Stomach smooth muscle (tissue), 2 donors: Measurements from ENCODE around the gene GBF1.
"Not testable (repeated sequence)": the region's sequence is repeated elsewhere in the genome, so short reads cannot be mapped to it uniquely, and the experiment has no call there.

Experiments
- H3K27ac ChIP-seq: one replicate; pipeline ENCODE4 v1.7.0; 2013; ENCODE audit warnings: mild to moderate bottlenecking, low read length, inconsistent platforms
- H3K27me3 ChIP-seq, 2 donors: one replicate each; pipeline ENCODE4 v1.7.0; 2013; ENCODE audit warnings: low read length in 2 of 2; ENCODE audit not compliant: insufficient read depth in 2 of 2, control insufficient read depth in 1 of 2
- H3K36me3 ChIP-seq, 2 donors: one replicate each; pipeline ENCODE4 v1.7.0; 2013; ENCODE audit warnings: low read length in 2 of 2; ENCODE audit not compliant: control insufficient read depth in 2 of 2, insufficient read depth in 2 of 2
- H3K4me1 ChIP-seq: one replicate; pipeline ENCODE4 v1.7.0; 2013; ENCODE audit warnings: low read length; ENCODE audit not compliant: control insufficient read depth, insufficient read depth
- H3K4me3 ChIP-seq, 2 donors: one replicate each; pipeline ENCODE4 v1.7.0; 2013; ENCODE audit warnings: low read length in 2 of 2
- H3K9ac ChIP-seq, 2 donors: one replicate each; pipeline ENCODE4 v1.7.0; 2013; ENCODE audit warnings: low read length in 2 of 2, mild to moderate bottlenecking in 1 of 2
- H3K9me3 ChIP-seq, 2 donors: one replicate each; pipeline ENCODE4 v1.7.0; 2013; ENCODE audit warnings: low read length in 2 of 2; ENCODE audit not compliant: control insufficient read depth in 2 of 2
- donor health status: healthy.
- donor health status: Pancreatic carcinoma.

Gene GBF1

GRCh38 chr10:102286216-102286615 is 40.9 kb downstream of the GBF1 start:
- Histone ChIP-seq H3K4me1 (peaks cover 3% of the 10 kb centered on the region), H3K9ac (no peak overlapping the region), H3K27ac (no peak overlapping the region), H3K36me3 (no peaks in the 10 kb centered on the region), H3K27me3 (no peaks in the 10 kb centered on the region), H3K9me3 (no peaks in the 10 kb centered on the region), H3K4me3 (no peak overlapping the region)

GRCh38 chr10:102287538-102287937 is 42.2 kb downstream of the GBF1 start:
- no peaks in the 10 kb centered on the region for H3K27me3 ChIP-seq
- H3K36me3 ChIP-seq: no peaks in the 10 kb centered on the region
- peaks cover 7% of the 10 kb centered on the region for H3K4me1 ChIP-seq
- H3K9me3 ChIP-seq: no peaks in the 10 kb centered on the region
- no peak overlapping the region for H3K4me3 ChIP-seq
- no peak overlapping the region for H3K9ac ChIP-seq
- no peak overlapping the region for H3K27ac ChIP-seq

- Histone ChIP-seq H3K9me3 (no peaks in the 10 kb centered on the region), H3K4me3 (no peak overlapping the region), H3K27me3 (no peaks in the 10 kb centered on the region), H3K9ac (no peak overlapping the region), H3K4me1 (peaks cover 7% of the 10 kb centered on the region), H3K36me3 (no peaks in the 10 kb centered on the region), H3K27ac (no peak overlapping the region)
Measured at GRCh38 chr10:102287991-102288390, 42.7 kb downstream of the GBF1 start.

- Histone ChIP-seq H3K27ac (no peak overlapping the region), H3K9ac (no peak overlapping the region), H3K4me3 (no peak overlapping the region), H3K27me3 (no peaks in the 10 kb centered on the region), H3K36me3 (no peaks in the 10 kb centered on the region), H3K9me3 (no peaks in the 10 kb centered on the region), H3K4me1 (peaks cover 7% of the 10 kb centered on the region)
Measured at GRCh38 chr10:102289356-102289755, 44.0 kb downstream of the GBF1 start.

- H3K9me3 ChIP-seq: no peaks in the 10 kb centered on the region
- no peak overlapping the region for H3K27ac ChIP-seq
- no peaks in the 10 kb centered on the region for H3K27me3 ChIP-seq
- H3K4me1 ChIP-seq: peaks cover 7% of the 10 kb centered on the region
- no peak overlapping the region for H3K9ac ChIP-seq
- H3K4me3 ChIP-seq: no peak overlapping the region
- H3K36me3 ChIP-seq: no peaks in the 10 kb centered on the region
Measured at GRCh38 chr10:102289840-102290239, 44.5 kb downstream of the GBF1 start.

- no peak overlapping the region for H3K9ac ChIP-seq
- H3K27me3 ChIP-seq: no peaks in the 10 kb centered on the region
- H3K9me3 ChIP-seq: no peaks in the 10 kb centered on the region
- H3K4me1 ChIP-seq: peaks cover 7% of the 10 kb centered on the region
- H3K27ac ChIP-seq: no peak overlapping the region
- no peak overlapping the region for H3K4me3 ChIP-seq
- no peaks in the 10 kb centered on the region for H3K36me3 ChIP-seq
Measured at GRCh38 chr10:102291221-102291905, 46.0 kb downstream of the GBF1 start.

GRCh38 chr10:102297101-102297500 is 51.8 kb downstream of the GBF1 start:
- Histone ChIP-seq H3K27ac (no peak overlapping the region), H3K9ac (no peak overlapping the region), H3K4me1 (peaks cover 4% of the 10 kb centered on the region), H3K27me3 (no peaks in the 10 kb centered on the region), H3K36me3 (no peaks in the 10 kb centered on the region), H3K9me3 (no peaks in the 10 kb centered on the region), H3K4me3 (no peak overlapping the region)

- H3K36me3 ChIP-seq: no peaks in the 10 kb centered on the region
- H3K9ac ChIP-seq: no peak overlapping the region
- H3K27me3 ChIP-seq: no peaks in the 10 kb centered on the region
- peaks cover 4% of the 10 kb centered on the region for H3K4me1 ChIP-seq
- H3K9me3 ChIP-seq: no peaks in the 10 kb centered on the region
- H3K4me3 ChIP-seq: no peak overlapping the region
- H3K27ac ChIP-seq: no peak overlapping the region
Measured at GRCh38 chr10:102298899-102299298, 53.6 kb downstream of the GBF1 start.

- Histone ChIP-seq H3K9ac (no peak overlapping the region), H3K4me1 (peaks cover 4% of the 10 kb centered on the region), H3K4me3 (no peak overlapping the region), H3K27ac (no peak overlapping the region), H3K27me3 (no peaks in the 10 kb centered on the region), H3K9me3 (no peaks in the 10 kb centered on the region), H3K36me3 (no peaks in the 10 kb centered on the region)
Measured at GRCh38 chr10:102299873-102300272, 54.5 kb downstream of the GBF1 start.

- H3K4me3 ChIP-seq: no peak overlapping the region
- peaks cover 4% of the 10 kb centered on the region for H3K4me1 ChIP-seq
- H3K9ac ChIP-seq: no peak overlapping the region
- H3K27me3 ChIP-seq: no peaks in the 10 kb centered on the region
- no peak overlapping the region for H3K27ac ChIP-seq
- H3K36me3 ChIP-seq: no peaks in the 10 kb centered on the region
- H3K9me3 ChIP-seq: no peaks in the 10 kb centered on the region
Measured at GRCh38 chr10:102300278-102300843, 55.0 kb downstream of the GBF1 start.

GRCh38 chr10:102300912-102301311 is 55.6 kb downstream of the GBF1 start:
- not testable (repeated sequence) for H3K27ac ChIP-seq, H3K36me3 ChIP-seq, H3K9me3 ChIP-seq, H3K4me3 ChIP-seq, H3K4me1 ChIP-seq, H3K27me3 ChIP-seq, H3K9ac ChIP-seq
